ENCODE results near the gene RASGRP4.
A peak's percentile ranks its signal among the peaks of the same experiment; 100 is the strongest.

Gene RASGRP4

DNA sequence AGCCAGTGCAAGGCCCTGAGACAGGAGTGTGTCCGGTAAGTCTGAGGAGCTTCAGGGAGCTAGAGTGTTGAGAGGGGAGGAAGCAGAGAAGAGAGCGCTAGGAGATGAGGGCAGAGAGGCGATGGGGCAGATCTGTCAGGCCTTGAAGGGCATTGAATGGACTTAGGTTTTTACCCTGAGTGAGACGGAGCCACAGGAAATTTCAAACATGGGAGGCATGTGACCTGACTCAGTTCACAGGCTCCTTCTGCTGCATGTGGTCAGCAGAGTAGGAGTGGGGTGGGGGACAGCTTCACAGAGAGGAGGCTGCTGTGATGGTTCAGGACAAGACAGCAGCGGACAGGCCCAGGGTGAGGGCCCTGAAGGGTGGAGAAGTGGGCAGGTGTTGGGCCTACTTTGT is 25.7 kb downstream of the RASGRP4 start:
- Histone ChIP-seq H3K36me3 (ENCODE audit: insufficient read depth, low read length) (no peaks in the 10 kb centered on the region), H3K79me2 (ENCODE audit: control insufficient read depth, insufficient read depth, low read length, unreplicated experiment) (no peaks in the 10 kb centered on the region), H3K27ac (ENCODE audit: low read depth, low read length) (no peak overlapping the region), H3K4me3 (ENCODE audit: low read depth, low read length) (no peak overlapping the region), H2AFZ (ENCODE audit: low read length, unreplicated experiment) (no peak overlapping the region), H3K27me3 (ENCODE audit: insufficient read depth, low read length) (no peaks in the 10 kb centered on the region), H3K4me1 (ENCODE audit: control insufficient read depth, insufficient read depth, low read length, unreplicated experiment) (no peaks in the 10 kb centered on the region)

- no peaks in the 10 kb centered on the region for H3K27me3 ChIP-seq (ENCODE audit: insufficient read depth, low read length)
- no peak overlapping the region for H3K4me3 ChIP-seq (ENCODE audit: low read depth, low read length)
Measured at GRCh38 chr19:38399537-38399936, 26.5 kb downstream of the RASGRP4 start.

DNA sequence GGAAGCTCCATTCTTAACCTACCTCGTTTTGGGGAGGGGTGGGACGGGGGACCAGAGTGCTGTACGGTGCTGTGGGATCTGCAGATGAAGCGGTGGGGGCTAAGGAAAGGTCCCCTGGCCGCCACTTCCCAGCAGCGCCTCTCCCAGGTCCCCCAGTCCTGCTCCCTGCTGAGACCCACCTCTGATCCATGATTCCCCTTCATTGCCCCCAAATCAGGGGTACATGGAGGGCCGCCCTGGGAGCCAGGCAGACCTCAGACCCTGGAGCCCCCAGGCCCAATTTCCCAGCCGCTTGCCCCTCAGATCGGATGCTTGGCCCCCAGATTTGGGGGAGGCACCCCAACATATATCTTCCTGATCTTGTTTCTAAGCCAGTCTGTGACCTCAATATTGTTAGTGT is 26.9 kb downstream of the RASGRP4 start:
- Histone ChIP-seq H3K79me2 (ENCODE audit: control insufficient read depth, insufficient read depth, low read length, unreplicated experiment) (no peaks in the 10 kb centered on the region), H3K27me3 (ENCODE audit: insufficient read depth, low read length) (no peaks in the 10 kb centered on the region), H2AFZ (ENCODE audit: low read length, unreplicated experiment) (no peak overlapping the region), H3K36me3 (ENCODE audit: insufficient read depth, low read length) (peaks cover 7% of the 10 kb centered on the region; the same call in 1 of the 2 replicates), H3K4me3 (ENCODE audit: low read depth, low read length) (no peak overlapping the region), H3K4me1 (ENCODE audit: control insufficient read depth, insufficient read depth, low read length, unreplicated experiment) (no peaks in the 10 kb centered on the region), H3K27ac (ENCODE audit: low read depth, low read length) (no peak overlapping the region)

More at GRCh38 chr19:38399537-38399936, 26.5 kb downstream of the RASGRP4 start:
- no peaks in the 10 kb centered on the region for H3K79me2 ChIP-seq (ENCODE audit: control insufficient read depth, insufficient read depth, low read length, unreplicated experiment)
- peaks cover 3% of the 10 kb centered on the region; the same call in 1 of the 2 replicates for H3K36me3 ChIP-seq (ENCODE audit: insufficient read depth, low read length)
- H3K4me1 ChIP-seq (ENCODE audit: control insufficient read depth, insufficient read depth, low read length, unreplicated experiment) = no peaks in the 10 kb centered on the region
- no peak overlapping the region for H2AFZ ChIP-seq (ENCODE audit: low read length, unreplicated experiment)
- H3K27ac ChIP-seq (ENCODE audit: low read depth, low read length) = no peak overlapping the region

DNA sequence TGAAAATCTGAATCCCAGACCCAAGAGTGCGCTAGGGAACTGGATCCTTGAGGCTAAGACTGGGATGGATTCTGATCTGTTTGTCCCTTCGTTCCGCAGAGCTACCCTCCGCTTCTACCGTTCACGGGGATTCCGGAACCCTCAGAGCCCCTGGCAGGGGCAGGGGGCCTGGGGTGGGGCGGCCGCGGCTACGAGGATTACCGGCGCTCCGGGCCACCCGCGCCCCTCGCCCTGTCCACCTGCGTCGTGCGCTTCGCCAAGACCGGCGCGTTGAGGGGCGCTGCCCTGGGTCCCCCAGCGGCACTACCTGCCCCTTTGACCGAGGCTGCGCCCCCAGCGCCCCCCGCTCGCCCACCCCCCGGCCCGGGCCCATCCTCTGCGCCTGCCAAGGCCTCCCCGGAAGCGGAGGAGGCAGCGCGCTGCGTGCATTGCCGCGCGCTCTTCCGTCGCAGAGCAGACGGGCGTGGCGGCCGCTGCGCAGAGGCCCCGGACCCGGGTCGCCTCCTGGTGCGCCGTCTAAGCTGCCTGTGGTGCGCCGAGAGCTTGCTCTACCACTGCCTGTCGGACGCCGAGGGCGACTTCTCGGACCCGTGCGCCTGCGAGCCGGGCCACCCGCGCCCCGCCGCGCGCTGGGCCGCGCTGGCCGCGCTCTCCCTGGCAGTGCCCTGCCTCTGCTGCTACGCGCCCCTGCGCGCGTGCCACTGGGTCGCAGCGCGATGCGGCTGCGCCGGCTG is 30.5 kb downstream of the RASGRP4 start:
- H2AFZ ChIP-seq (ENCODE audit: low read length, unreplicated experiment) = no peak overlapping the region
- no peak overlapping the region for H3K27ac ChIP-seq (ENCODE audit: low read depth, low read length)
- no peaks in the 10 kb centered on the region for H3K27me3 ChIP-seq (ENCODE audit: insufficient read depth, low read length)
- peaks cover 16% of the 10 kb centered on the region for H3K4me1 ChIP-seq (ENCODE audit: control insufficient read depth, insufficient read depth, low read length, unreplicated experiment)
- H3K4me3 ChIP-seq (ENCODE audit: low read depth, low read length) = no peak overlapping the region
- H3K79me2 ChIP-seq (ENCODE audit: control insufficient read depth, insufficient read depth, low read length, unreplicated experiment) = no peaks in the 10 kb centered on the region
- H3K36me3 ChIP-seq (ENCODE audit: insufficient read depth, low read length) = peaks cover 13% of the 10 kb centered on the region; the same call in 1 of the 2 replicates

DNA sequence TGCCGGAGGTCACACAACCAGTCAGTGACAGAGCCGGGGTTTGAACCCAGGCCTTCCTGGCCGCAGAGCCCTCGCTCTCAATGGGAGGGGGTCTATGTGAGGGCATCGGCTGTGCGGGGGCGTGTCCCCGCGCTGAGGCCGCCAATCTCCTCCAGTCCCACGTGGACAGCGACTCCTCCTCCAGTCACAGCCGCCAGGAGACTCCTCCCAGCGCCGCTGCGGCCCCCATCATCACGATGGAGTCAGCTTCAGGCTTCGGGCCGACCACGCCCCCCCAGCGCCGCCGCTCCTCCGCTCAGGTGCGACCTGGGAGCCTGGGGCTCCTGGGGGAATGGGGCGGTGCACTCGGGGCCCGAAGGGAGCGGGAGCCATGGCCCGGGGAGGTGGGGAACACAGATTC is 31.5 kb downstream of the RASGRP4 start:
- Histone ChIP-seq H3K79me2 (ENCODE audit: control insufficient read depth, insufficient read depth, low read length, unreplicated experiment) (peaks cover 8% of the 10 kb centered on the region), H3K4me1 (ENCODE audit: control insufficient read depth, insufficient read depth, low read length, unreplicated experiment) (peaks cover 23% of the 10 kb centered on the region), H3K4me3 (ENCODE audit: low read depth, low read length) (no peak overlapping the region), H3K27me3 (ENCODE audit: insufficient read depth, low read length) (no peaks in the 10 kb centered on the region), H3K27ac (ENCODE audit: low read depth, low read length) (no peak overlapping the region), H2AFZ (ENCODE audit: low read length, unreplicated experiment) (no peak overlapping the region), H3K36me3 (ENCODE audit: insufficient read depth, low read length) (peaks cover 13% of the 10 kb centered on the region; the same call in 1 of the 2 replicates)

DNA sequence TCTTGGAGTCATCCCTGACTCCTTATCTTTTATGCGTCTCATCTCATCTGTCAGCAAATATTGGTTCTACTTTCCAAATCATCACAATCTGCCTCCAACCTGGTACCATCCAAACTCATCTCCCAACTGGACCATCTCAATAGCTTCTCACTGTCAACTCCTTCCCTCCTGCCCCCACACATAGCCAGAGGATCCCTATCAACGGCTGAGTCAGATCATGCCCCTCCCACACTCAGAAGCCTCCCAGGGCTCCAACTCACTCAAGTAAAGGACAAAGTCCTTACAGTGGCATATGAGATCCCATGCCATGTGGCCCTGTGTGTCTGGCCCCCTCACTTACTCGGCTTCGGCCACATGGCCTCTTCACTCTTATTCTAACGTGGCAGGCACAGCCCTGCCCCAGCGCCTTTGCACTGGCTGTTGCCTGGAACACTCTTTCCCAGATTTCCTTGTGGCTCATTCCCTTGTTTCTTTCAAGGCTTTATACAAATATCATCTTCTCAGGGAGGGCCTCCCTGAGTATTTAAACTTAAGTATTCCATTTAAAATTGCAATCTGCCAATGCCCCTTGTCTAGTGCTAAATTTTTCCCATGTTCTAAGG is 33.2 kb downstream of the RASGRP4 start:
- no peak overlapping the region for H3K27ac ChIP-seq (ENCODE audit: low read depth, low read length)
- no peak overlapping the region for H2AFZ ChIP-seq (ENCODE audit: low read length, unreplicated experiment)
- H3K27me3 ChIP-seq (ENCODE audit: insufficient read depth, low read length) = no peaks in the 10 kb centered on the region
- H3K4me1 ChIP-seq (ENCODE audit: control insufficient read depth, insufficient read depth, low read length, unreplicated experiment) = peaks cover 23% of the 10 kb centered on the region
- no peak overlapping the region for H3K4me3 ChIP-seq (ENCODE audit: low read depth, low read length)
- H3K79me2 ChIP-seq (ENCODE audit: control insufficient read depth, insufficient read depth, low read length, unreplicated experiment) = peaks cover 11% of the 10 kb centered on the region
- peaks cover 13% of the 10 kb centered on the region; the same call in 1 of the 2 replicates for H3K36me3 ChIP-seq (ENCODE audit: insufficient read depth, low read length)

GRCh38 chr19:38391911-38392464 is 34.0 kb downstream of the RASGRP4 start:
- peaks cover 11% of the 10 kb centered on the region for H3K79me2 ChIP-seq (ENCODE audit: control insufficient read depth, insufficient read depth, low read length, unreplicated experiment)
- no peak overlapping the region for H2AFZ ChIP-seq (ENCODE audit: low read length, unreplicated experiment)
- peaks cover 13% of the 10 kb centered on the region; the same call in 1 of the 2 replicates for H3K36me3 ChIP-seq (ENCODE audit: insufficient read depth, low read length)
- no peak overlapping the region for H3K27ac ChIP-seq (ENCODE audit: low read depth, low read length)
- no peak overlapping the region for H3K4me3 ChIP-seq (ENCODE audit: low read depth, low read length)
- peaks cover 23% of the 10 kb centered on the region for H3K4me1 ChIP-seq (ENCODE audit: control insufficient read depth, insufficient read depth, low read length, unreplicated experiment)
- H3K27me3 ChIP-seq (ENCODE audit: insufficient read depth, low read length) = no peaks in the 10 kb centered on the region

DNA sequence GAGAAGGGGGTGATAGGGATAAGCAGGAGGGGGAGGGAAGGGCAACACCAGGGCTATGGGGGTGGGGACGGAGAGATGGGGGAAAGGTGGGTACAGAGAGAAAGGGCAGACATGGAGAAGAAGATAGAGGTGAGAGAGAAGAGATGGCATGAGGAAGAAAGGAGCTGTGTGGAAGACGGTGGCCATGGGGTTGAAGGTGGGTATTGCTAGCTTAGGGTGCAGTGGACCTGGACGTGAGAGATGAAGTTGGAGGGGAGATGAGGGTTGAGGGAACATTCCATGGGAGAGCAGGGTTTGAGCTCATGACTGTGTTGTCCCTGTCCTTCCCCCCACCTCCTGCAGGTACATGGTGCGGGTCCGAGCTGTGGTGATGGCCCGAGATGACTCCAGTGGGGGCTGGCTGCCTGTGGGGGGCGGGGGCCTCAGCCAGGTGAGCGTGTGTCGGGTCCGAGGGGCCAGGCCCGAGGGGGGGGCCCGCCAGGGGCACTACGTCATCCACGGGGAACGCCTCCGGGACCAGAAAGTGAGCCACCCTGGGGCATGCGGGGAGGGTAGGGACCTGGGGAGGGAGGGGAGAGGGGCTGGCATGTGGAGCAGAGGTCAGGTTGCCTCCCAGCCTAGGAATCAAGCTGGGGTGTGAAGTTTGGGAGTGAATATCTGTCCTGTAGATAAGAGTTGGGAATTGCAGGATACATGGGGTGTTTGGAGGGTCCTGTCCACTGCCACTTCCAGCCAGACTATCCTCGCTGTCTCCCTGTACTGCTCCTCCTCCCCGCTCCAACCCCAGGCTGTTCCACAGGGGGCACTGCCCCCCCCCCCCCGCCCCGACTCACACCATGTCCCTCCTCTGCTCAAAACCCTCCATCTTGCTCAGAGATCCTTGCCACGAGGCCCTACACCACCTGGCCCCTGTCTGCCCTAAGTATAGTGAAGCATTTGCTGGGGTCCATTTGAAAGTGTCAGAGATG is 35.8 kb downstream of the RASGRP4 start:
- H3K4me3 ChIP-seq (ENCODE audit: low read depth, low read length) = peak overlapping the region; percentile 88

GRCh38 chr19:38389101-38389925 is 36.7 kb downstream of the RASGRP4 start:
- H3K4me1 ChIP-seq (ENCODE audit: control insufficient read depth, insufficient read depth, low read length, unreplicated experiment) = peaks cover 23% of the 10 kb centered on the region

More for the DNA sequence above, 35.8 kb downstream of the RASGRP4 start:
- no peak overlapping the region for H2AFZ ChIP-seq (ENCODE audit: low read length, unreplicated experiment)
- H3K79me2 ChIP-seq (ENCODE audit: control insufficient read depth, insufficient read depth, low read length, unreplicated experiment) = peaks cover 11% of the 10 kb centered on the region
- H3K4me1 ChIP-seq (ENCODE audit: control insufficient read depth, insufficient read depth, low read length, unreplicated experiment) = peaks cover 23% of the 10 kb centered on the region
- H3K36me3 ChIP-seq (ENCODE audit: insufficient read depth, low read length) = peaks cover 13% of the 10 kb centered on the region; the same call in 1 of the 2 replicates
- no peaks in the 10 kb centered on the region for H3K27me3 ChIP-seq (ENCODE audit: insufficient read depth, low read length)
- peak overlapping the region; percentile 86 for H3K27ac ChIP-seq (ENCODE audit: low read depth, low read length)

More at GRCh38 chr19:38389101-38389925, 36.7 kb downstream of the RASGRP4 start:
- H3K36me3 ChIP-seq (ENCODE audit: insufficient read depth, low read length) = peaks cover 8% of the 10 kb centered on the region; the same call in 1 of the 2 replicates
- peaks cover 11% of the 10 kb centered on the region for H3K79me2 ChIP-seq (ENCODE audit: control insufficient read depth, insufficient read depth, low read length, unreplicated experiment)
- H3K4me3 ChIP-seq (ENCODE audit: low read depth, low read length) = peak overlapping the region; percentile 88
- H3K27me3 ChIP-seq (ENCODE audit: insufficient read depth, low read length) = no peaks in the 10 kb centered on the region
- H3K27ac ChIP-seq (ENCODE audit: low read depth, low read length) = peak overlapping the region; percentile 86
- peak overlapping the region; percentile 31 for H2AFZ ChIP-seq (ENCODE audit: low read length, unreplicated experiment)

Measured in ACC112 (cell line).